ENCODE results near the gene MED4.

Gene MED4

GRCh38 chr13:48028066-48028465 lies 66.8 kb downstream of the MED4 start:
- no peak for DNase-seq
